T-helper 17 cell (primary cell): ENCODE measurements around the gene MYH11. TPM values are rescaled to one million over a fixed set of nuclear protein-coding genes. Genes with fewer than 3 reads are reported as not detected.

Experiments
- ATAC-seq: fragments of 150-1000 bp; cut with Tn5 transposase; 2 replicates; pipeline ENCODE4 v1.10.0; 2021; ENCODE audit warnings: mild to moderate bottlenecking, moderate library complexity
- DNase-seq, 3 donors: peaks; one replicate each; pipeline versions ENCODE4 v3.0.0 to v3.0.0-alpha.2; 2020 to 2021
- H3K9me3 ChIP-seq: one replicate; pipeline ENCODE4 v1.7.0; 2013; ENCODE audit warnings: low read length, mild to moderate bottlenecking; ENCODE audit not compliant: control insufficient read depth, poor library complexity, severe bottlenecking
- H3K27ac Mint-ChIP-seq: one replicate; pipeline ENCODE4 v1.8.0; 2022; ENCODE audit warnings: mild to moderate bottlenecking, moderate library complexity, mixed read lengths
- H3K27me3 Mint-ChIP-seq: one replicate; pipeline ENCODE4 v1.8.0; 2022; ENCODE audit warnings: mixed read lengths
- H3K36me3 Mint-ChIP-seq: one replicate; pipeline ENCODE4 v1.8.0; 2022; ENCODE audit warnings: low read depth, mixed read lengths
- H3K4me1 Mint-ChIP-seq: one replicate; pipeline ENCODE4 v1.8.0; 2022; ENCODE audit warnings: mild to moderate bottlenecking, mixed read lengths
- H3K4me3 Mint-ChIP-seq: one replicate; pipeline ENCODE4 v1.8.0; 2022; ENCODE audit warnings: mild to moderate bottlenecking, moderate library complexity, mixed read lengths
- total RNA-seq, 4 donors: library from RNA in 2 of 4; stranded (reverse) in 2 of 4; gene quantifications; one replicate each; pipeline ENCODE4 v1.2.3 and lab custom pipeline; 2022 to 2026

The MYH11 gene
- total RNA-seq, 2 donors from 2014 or later, result 0.22 to 0.29 TPM

GRCh38 chr16:15771694-15772093, 85.1 kb downstream of the MYH11 start:
- no peaks in the 10 kb centered on the region for H3K36me3 Mint-ChIP-seq
- ATAC-seq, result no peak

GRCh38 chr16:15770512-15770911, 86.3 kb downstream of the MYH11 start:
- H3K36me3 Mint-ChIP-seq, result no peaks in the 10 kb centered on the region
- H3K4me3 Mint-ChIP-seq, result no peak overlapping the region
- ATAC-seq (no peak), DNase-seq (no peak)
- peaks cover 2% of the 10 kb centered on the region for H3K4me1 Mint-ChIP-seq
- no peaks in the 10 kb centered on the region for H3K9me3 ChIP-seq
- H3K27ac Mint-ChIP-seq, result no peak overlapping the region
- H3K27me3 Mint-ChIP-seq, result peaks cover 21% of the 10 kb centered on the region

More at GRCh38 chr16:15771694-15772093, 85.1 kb downstream of the MYH11 start:
- H3K9me3 ChIP-seq, result no peaks in the 10 kb centered on the region
- DNase-seq, result no peak
- H3K4me1 Mint-ChIP-seq, result peaks cover 2% of the 10 kb centered on the region
- H3K27ac Mint-ChIP-seq, result no peak overlapping the region
- no peak overlapping the region for H3K4me3 Mint-ChIP-seq
- H3K27me3 Mint-ChIP-seq, result peaks cover 32% of the 10 kb centered on the region

- Mint-ChIP-seq H3K27me3 (peaks cover 22% of the 10 kb centered on the region), H3K27ac (no peak overlapping the region), H3K4me1 (peaks cover 2% of the 10 kb centered on the region), H3K4me3 (no peak overlapping the region), H3K36me3 (peaks cover 3% of the 10 kb centered on the region)
- ATAC-seq (no peak), DNase-seq (no peak)
- no peaks in the 10 kb centered on the region for H3K9me3 ChIP-seq
Measured at GRCh38 chr16:15770107-15770506, 86.7 kb downstream of the MYH11 start.

- Mint-ChIP-seq H3K36me3 (peaks cover 4% of the 10 kb centered on the region), H3K27ac (no peak overlapping the region), H3K27me3 (peaks cover 26% of the 10 kb centered on the region), H3K4me3 (no peak overlapping the region), H3K4me1 (peaks cover 2% of the 10 kb centered on the region)
- H3K9me3 ChIP-seq, result no peaks in the 10 kb centered on the region
- ATAC-seq (no peak), DNase-seq (no peak)
Measured at GRCh38 chr16:15769239-15769638, 87.6 kb downstream of the MYH11 start.

- Mint-ChIP-seq H3K4me3 (no peak overlapping the region), H3K27me3 (peaks cover 27% of the 10 kb centered on the region), H3K27ac (no peak overlapping the region), H3K36me3 (peaks cover 4% of the 10 kb centered on the region), H3K4me1 (peaks cover 2% of the 10 kb centered on the region)
- no peak for DNase-seq
- no peaks in the 10 kb centered on the region for H3K9me3 ChIP-seq
- ATAC-seq, result no peak
Measured at GRCh38 chr16:15768201-15768600, 88.6 kb downstream of the MYH11 start.

- Mint-ChIP-seq H3K27me3 (peaks cover 38% of the 10 kb centered on the region), H3K4me3 (no peak overlapping the region), H3K36me3 (peaks cover 4% of the 10 kb centered on the region), H3K4me1 (peaks cover 2% of the 10 kb centered on the region), H3K27ac (no peak overlapping the region)
- no peak for ATAC-seq
- DNase-seq, result no peak
- H3K9me3 ChIP-seq, result no peaks in the 10 kb centered on the region
Measured at GRCh38 chr16:15766918-15767317, 89.9 kb downstream of the MYH11 start.

- Mint-ChIP-seq H3K4me1 (peaks cover 2% of the 10 kb centered on the region), H3K27me3 (peaks cover 42% of the 10 kb centered on the region), H3K27ac (no peak overlapping the region), H3K36me3 (peaks cover 4% of the 10 kb centered on the region), H3K4me3 (no peak overlapping the region)
- peak; percentile 78 for ATAC-seq
- H3K9me3 ChIP-seq, result no peaks in the 10 kb centered on the region
- DNase-seq, result no peak
Measured at GRCh38 chr16:15765880-15766279, 90.9 kb downstream of the MYH11 start.

- DNase-seq, result no peak
- Mint-ChIP-seq H3K36me3 (peaks cover 7% of the 10 kb centered on the region), H3K27me3 (peaks cover 42% of the 10 kb centered on the region), H3K27ac (peak overlapping the region; percentile 19), H3K4me1 (peaks cover 5% of the 10 kb centered on the region), H3K4me3 (no peak overlapping the region)
- no peaks in the 10 kb centered on the region for H3K9me3 ChIP-seq
- ATAC-seq, result no peak
Measured at GRCh38 chr16:15765116-15765515, 91.7 kb downstream of the MYH11 start.

- H3K27me3 Mint-ChIP-seq, result peaks cover 47% of the 10 kb centered on the region
- ATAC-seq (no peak), DNase-seq (no peak)
Measured at GRCh38 chr16:15764112-15764511, 92.7 kb downstream of the MYH11 start.

GRCh38 chr16:15760129-15760528, 96.7 kb downstream of the MYH11 start:
- no peak for ATAC-seq
- no peaks in the 10 kb centered on the region for H3K9me3 ChIP-seq
- Mint-ChIP-seq H3K4me1 (peaks cover 6% of the 10 kb centered on the region), H3K27me3 (peaks cover 42% of the 10 kb centered on the region), H3K4me3 (no peak overlapping the region), H3K36me3 (peaks cover 6% of the 10 kb centered on the region), H3K27ac (no peak overlapping the region)
- no peak for DNase-seq

More at GRCh38 chr16:15764112-15764511, 92.7 kb downstream of the MYH11 start:
- Mint-ChIP-seq H3K27ac (peak overlapping the region; percentile 51), H3K4me3 (no peak overlapping the region), H3K4me1 (peaks cover 8% of the 10 kb centered on the region), H3K36me3 (peaks cover 9% of the 10 kb centered on the region)
- no peaks in the 10 kb centered on the region for H3K9me3 ChIP-seq

- Mint-ChIP-seq H3K4me3 (no peak overlapping the region), H3K27me3 (peaks cover 31% of the 10 kb centered on the region), H3K36me3 (peaks cover 4% of the 10 kb centered on the region), H3K27ac (no peak overlapping the region), H3K4me1 (peaks cover 6% of the 10 kb centered on the region)
- no peaks in the 10 kb centered on the region for H3K9me3 ChIP-seq
- DNase-seq (no peak), ATAC-seq (no peak)
Measured at GRCh38 chr16:15759070-15759469, 97.8 kb downstream of the MYH11 start.

GRCh38 chr16:15757630-15758251, 99.1 kb downstream of the MYH11 start:
- H3K27me3 Mint-ChIP-seq, result peaks cover 23% of the 10 kb centered on the region

GRCh38 chr16:15757077-15757386, 99.8 kb downstream of the MYH11 start:
- no peaks in the 10 kb centered on the region for H3K9me3 ChIP-seq
- Mint-ChIP-seq H3K27me3 (peaks cover 17% of the 10 kb centered on the region), H3K4me3 (no peak overlapping the region), H3K4me1 (peaks cover 6% of the 10 kb centered on the region), H3K27ac (no peak overlapping the region), H3K36me3 (peaks cover 4% of the 10 kb centered on the region)
- ATAC-seq, result no peak
- no peak for DNase-seq

More at GRCh38 chr16:15757630-15758251, 99.1 kb downstream of the MYH11 start:
- Mint-ChIP-seq H3K4me3 (peak overlapping the region; percentile 36), H3K27ac (no peak overlapping the region), H3K36me3 (peaks cover 4% of the 10 kb centered on the region), H3K4me1 (peaks cover 6% of the 10 kb centered on the region)
- DNase-seq, result no peak
- ATAC-seq, result no peak
- H3K9me3 ChIP-seq, result no peaks in the 10 kb centered on the region

GRCh38 chr16:15754821-15755534, 101.8 kb downstream of the MYH11 start:
- H3K36me3 Mint-ChIP-seq, result peaks cover 3% of the 10 kb centered on the region
- DNase-seq (no peak), ATAC-seq (no peak)
- H3K9me3 ChIP-seq, result no peaks in the 10 kb centered on the region
- no peak overlapping the region for H3K27ac Mint-ChIP-seq
- H3K4me1 Mint-ChIP-seq, result peaks cover 5% of the 10 kb centered on the region
- no peak overlapping the region for H3K4me3 Mint-ChIP-seq
- peaks cover 3% of the 10 kb centered on the region for H3K27me3 Mint-ChIP-seq
